GM12878 (cell line): ENCODE results near the gene PERM1. TPM values are rescaled to one million over a fixed set of nuclear protein-coding genes. Genes with fewer than 3 reads are reported as not detected.
"Not testable (repeated sequence)": the region's sequence is repeated elsewhere in the genome, so short reads cannot be mapped to it uniquely, and the experiment has no call there.

Experiments used
- ATAC-seq: fragments of 200-7000 bp; cut with Tn5 transposase; 3 replicates; pipeline ENCODE4 v1.9.1; 2020; ENCODE audit warnings: mild to moderate bottlenecking, moderate library complexity
- BruUV-seq: library from RNA; stranded (reverse); fragments of 400-500 nt; replicated peaks from 2 replicates; lab custom pipeline; 2021; lab: Mats Ljungman, UMichigan
- CTCF ChIA-PET: fragments of 300-600 bp; sonication (Branson Sonifier 250); formaldehyde crosslinking; extraction: SDS; loops from one replicate; lab custom pipeline; 2021; ENCODE audit warnings: inconsistent platforms; lab: Yijun Ruan, JAX
- POLR2A ChIA-PET: fragments of 350-600 bp; formaldehyde crosslinking; extraction: SDS; loops from one replicate; lab custom pipeline; 2021; ENCODE audit warnings: inconsistent platforms; lab: Charles Lee
- RAD21 ChIA-PET: fragments of 300-600 bp; sonication (Branson Sonifier 250); formaldehyde crosslinking; loops from one replicate; lab custom pipeline; 2023; ENCODE audit warnings: antibody characterized with exemption; ENCODE audit not compliant: unreplicated experiment; lab: Charles Lee
- SMC1A ChIA-PET: fragments of 300-600 bp; sonication (Branson Sonifier 250); formaldehyde crosslinking; loops from one replicate; lab custom pipeline; 2023; ENCODE audit not compliant: unreplicated experiment, uncharacterized antibody; lab: Charles Lee
- DNase-seq: peaks from one replicate; pipeline ENCODE4 v3.0.0-alpha.2; 2011; ENCODE audit warnings: low read depth, low spot score
- FAIRE-seq: peaks from 3 replicates; lab custom pipeline; 2011; peaks lifted over from hg19 to GRCh38; lab: Jason Lieb, UNC
- H2AFZ ChIP-seq: 2 replicates; pipeline ENCODE4 v1.6.0; 2011; ENCODE audit warnings: low read depth, low read length, control low read depth; ENCODE audit not compliant: control insufficient read depth
- H3K27ac ChIP-seq: 2 replicates; pipeline ENCODE4 v1.5.1; 2011; ENCODE audit warnings: control low read depth; ENCODE audit not compliant: control insufficient read depth, insufficient read depth
- H3K27me3 ChIP-seq, 2 experiments: replicated peaks in 1 of 2; 2 replicates each; pipeline versions ENCODE4 v1.6.0 to v1.6.1; 2011; ENCODE audit warnings: low read length in 1 of 2; ENCODE audit not compliant: control insufficient read depth in 2 of 2, insufficient read depth in 2 of 2
- H3K36me3 ChIP-seq, 2 experiments: 2 replicates each; pipeline ENCODE4 v1.5.1; 2011; ENCODE audit warnings: low read length in 1 of 2; ENCODE audit not compliant: control insufficient read depth in 2 of 2, insufficient read depth in 2 of 2
- H3K4me1 ChIP-seq: 2 replicates; pipeline ENCODE4 v1.6.1; 2011; ENCODE audit warnings: mild to moderate bottlenecking, low read length, moderate library complexity, mixed read lengths; ENCODE audit not compliant: control insufficient read depth, insufficient read depth
- H3K4me2 ChIP-seq: 2 replicates; pipeline ENCODE4 v1.6.0; 2011; ENCODE audit warnings: control low read depth; ENCODE audit not compliant: control insufficient read depth, insufficient read depth
- H3K4me3 ChIP-seq: fragments of 200-600 bp; sonication (generic); 2 replicates; pipeline ENCODE4 v1.5.1; 2016
- H3K79me2 ChIP-seq: 2 replicates; pipeline ENCODE4 v1.6.0; 2011; ENCODE audit warnings: low read length; ENCODE audit not compliant: control insufficient read depth, insufficient read depth
- H3K9ac ChIP-seq: 2 replicates; pipeline ENCODE4 v1.8.0; 2011; ENCODE audit warnings: low read length, control low read depth, mixed read lengths; ENCODE audit not compliant: control insufficient read depth, insufficient read depth
- H3K9me3 ChIP-seq: replicated peaks from 3 replicates; pipeline ENCODE4 v1.5.1; 2011; ENCODE audit warnings: mild to moderate bottlenecking, low read length; ENCODE audit not compliant: control insufficient read depth, insufficient read depth
- H4K20me1 ChIP-seq: 2 replicates; pipeline ENCODE4 v1.6.0; 2011; ENCODE audit not compliant: control insufficient read depth, insufficient read depth
- CEBPZ ChIP-seq: fragments of 150-350 bp; IDR thresholded peaks from 2 replicates; pipeline ENCODE4 v1.6.1; 2016; ENCODE audit warnings: low read depth, low read length
- ELK1 ChIP-seq: IDR thresholded peaks from 2 replicates; pipeline ENCODE4 v1.6.1; 2012; ENCODE audit warnings: low read depth, low read length, improper control_type of control experiment
- GATAD2B ChIP-seq: fragments of 450-650 bp; conservative IDR thresholded peaks from 2 replicates; pipeline ENCODE4 v1.6.1; 2017; ENCODE audit warnings: low read depth, mild to moderate bottlenecking, moderate library complexity
- NR2F1 ChIP-seq: fragments of 450-650 bp; conservative IDR thresholded peaks from 2 replicates; pipeline ENCODE4 v1.6.1; 2017; ENCODE audit warnings: mild to moderate bottlenecking
- SRF ChIP-seq, 2 experiments: IDR thresholded peaks; 2 replicates each; pipeline ENCODE4 v1.6.1; 2011; ENCODE audit warnings: low read depth in 2 of 2, low read length in 2 of 2, mild to moderate bottlenecking in 1 of 2, moderate library complexity in 1 of 2
- ZNF217 ChIP-seq: fragments of 450-650 bp; IDR thresholded peaks from 2 replicates; pipeline ENCODE4 v1.6.1; 2017; ENCODE audit warnings: antibody characterized with exemption, mild to moderate bottlenecking
- WGBS: methylation state at CpG from one replicate; pipeline ENCODE4 v1.1.6; 2016; ENCODE audit warnings: low lambda C conversion rate; ENCODE audit not compliant: insufficient replicate concordance, insufficient coverage; ENCODE audit errors: missing lambda C conversion rate; 5-methylcytosine and 5-hydroxymethylcytosine counted together
- in situ Hi-C: fragments of 300-500 bp; cut with MboI; formaldehyde crosslinking; loops from 9 replicates; pipeline ENCODE4 v1.14.3; 2018; ENCODE audit warnings: mixed read lengths
- intact Hi-C: fragments of 100-400 bp; cut with micrococcal nuclease; formaldehyde crosslinking; loops from one replicate; pipeline ENCODE4 v1.14.2; 2022; ENCODE audit not compliant: unreplicated experiment
- polyA plus RNA-seq, 11 experiments: library from polyadenylated mRNA; depleted of rRNA in 4 of 11; unstranded in 6 of 11; stranded (reverse) in 5 of 11; fragments of >200 nt; fragmentation: Nextera tagmentation in 4 of 11; fragmentation: Illumina TruSeq in 1 of 11; extraction: Ambion mirVana in 4 of 11; extraction: Trizol in 1 of 11; gene quantifications; 1 replicate in 1 of 11; 2 replicates in 10 of 11; pipeline versions ENCODE4 v1.2.1 to v1.2.3, GENCODE V29; 2011 to 2016; ENCODE audit warnings: inconsistent platforms in 2 of 11, missing spikeins in 2 of 11, low read depth in 1 of 11
- total RNA-seq, 4 experiments: library from RNA; depleted of rRNA in 3 of 4; stranded (reverse); fragments of >200 nt in 3 of 4; fragmentation: Illumina TruSeq in 1 of 4; extraction: Trizol in 1 of 4; gene quantifications; 2 replicates each; pipeline versions ENCODE4 v1.2.1 to v1.2.3, GENCODE V29; 2013 to 2021

PERM1 gene
- total and polyA plus RNA-seq, 10 of the 15 experiments (the other 5 are each of a cell fraction or from before 2014, with no cell fraction given): not detected

- TF ChIP-seq CEBPZ (no peak), GATAD2B (0 out of 2 replicates have a peak, but pooled peaks have one; percentile 8), ELK1 (no peak), ZNF217 (peak; percentile 54; the same call in 1 of the 2 replicates), SRF (IDR thresholded peaks at IDR 0.05; ENCODE audit: low read depth in 2 of 2, low read length in 2 of 2) (0 out of 4 replicates have a peak, but pooled peaks of 1 of the 2 experiments have one; percentile 68), NR2F1 (0 out of 2 replicates have a peak, but pooled peaks have one; percentile 9)
These were observed 37.5 kb upstream of the PERM1 start (continued) for GRCh38 chr1:1019122-1019999.

GRCh38 chr1:1018321-1018685, 36.4 kb upstream of the PERM1 start:
- 91% methylated on average over 26 of the region's 26 CpGs for WGBS
- H3K9ac ChIP-seq, H2AFZ ChIP-seq, H3K36me3 ChIP-seq, in situ Hi-C loops, H3K27me3 ChIP-seq, DNase-seq, FAIRE-seq, BruUV-seq, ATAC-seq, H3K4me3 ChIP-seq, H4K20me1 ChIP-seq, H3K27ac ChIP-seq, H3K9me3 ChIP-seq, H3K4me2 ChIP-seq: not testable (repeated sequence)
- intact Hi-C loops: loop anchor here (5.0 kb wide), 1 partner anchor 44 kb away; no protein-coding TSS in a partner anchor
- ChIA-PET RAD21 (interaction anchor here (0.8 to 3.5 kb wide), 6 partner anchors 14 to 46 kb away, joined by 3 to 28 read pairs (median 4); no protein-coding TSS in a partner anchor), CTCF (interaction anchor here (0.8 to 7.4 kb wide), 7 partner anchors 14 to 353 kb away, joined by 3 to 68 read pairs (median 6); no protein-coding TSS in a partner anchor), POLR2A (interaction anchor here (2.1 kb wide), 1 partner anchor 13 kb away, joined by 6 read pairs; no protein-coding TSS in a partner anchor), SMC1A (interaction anchor here (0.9 to 1.3 kb wide), 5 partner anchors 14 to 232 kb away, joined by 3 to 6 read pairs (median 3); no protein-coding TSS in a partner anchor)
- Histone ChIP-seq H3K4me1 (peaks cover 14% of the 10 kb centered on the region), H3K79me2 (peaks cover 24% of the 10 kb centered on the region)
